Measurements from ENCODE around the gene RPL13.

RPL13 gene

GRCh38 chr16:89545831-89546574, 14.5 kb upstream of the RPL13 start:
- DNase-seq, result no peak

- no peak for DNase-seq
These were observed 13.7 kb upstream of the RPL13 start for GRCh38 chr16:89546781-89547180.

GRCh38 chr16:89547291-89547690, 13.2 kb upstream of the RPL13 start:
- DNase-seq, result no peak

- no peak for DNase-seq
These were observed 12.6 kb upstream of the RPL13 start for GRCh38 chr16:89547860-89548259.

- peak; percentile 22 for DNase-seq
These were observed 12.0 kb upstream of the RPL13 start for GRCh38 chr16:89548344-89549006.

- no peak for DNase-seq
These were observed 11.3 kb upstream of the RPL13 start for GRCh38 chr16:89549007-89549700.

- DNase-seq, result no peak
These were observed 10.0 kb upstream of the RPL13 start for GRCh38 chr16:89550421-89551007.

DNA sequence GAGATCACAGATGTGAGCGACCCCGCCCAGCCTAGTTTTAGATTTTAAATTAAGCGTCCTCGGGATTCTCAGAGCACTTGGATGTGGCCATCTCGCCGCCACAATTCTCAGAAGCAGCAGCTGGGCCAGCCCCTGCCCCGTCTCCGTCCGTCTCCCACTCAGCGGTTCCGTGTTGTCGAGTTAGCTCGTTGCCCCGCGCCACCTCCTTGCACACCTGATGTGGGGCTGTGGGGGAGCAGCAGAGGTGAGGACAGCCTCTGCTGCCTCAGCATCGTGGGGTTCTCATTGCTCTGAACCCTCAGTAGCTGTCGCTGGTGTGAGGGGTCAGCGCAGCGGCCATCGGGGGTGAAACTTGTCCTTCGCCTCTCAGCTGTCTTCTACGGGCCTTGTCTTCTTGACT, 8.2 kb upstream of the RPL13 start:
- no peak for DNase-seq

- no peak for DNase-seq
These were observed 7.6 kb upstream of the RPL13 start for GRCh38 chr16:89552913-89553312.

DNA sequence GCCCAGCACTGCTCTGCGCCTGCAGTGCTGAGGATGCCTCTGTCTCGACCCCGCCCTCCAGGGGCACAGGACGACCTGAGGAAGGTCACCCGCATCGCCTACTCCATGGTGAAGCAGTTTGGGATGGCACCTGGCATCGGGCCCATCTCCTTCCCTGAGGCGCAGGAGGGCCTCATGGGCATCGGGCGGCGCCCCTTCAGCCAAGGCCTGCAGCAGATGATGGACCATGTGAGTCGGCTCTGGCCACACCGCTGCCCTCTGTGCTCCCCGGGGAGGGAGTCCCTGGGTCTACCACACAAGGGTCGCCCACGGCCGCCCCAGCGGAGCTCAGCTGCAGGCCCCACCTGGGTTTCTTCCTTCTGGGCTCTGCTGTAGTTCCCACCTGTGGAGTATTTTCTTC, 6.7 kb upstream of the RPL13 start:
- no peak for DNase-seq

- no peak for DNase-seq
These were observed 6.1 kb upstream of the RPL13 start for GRCh38 chr16:89554343-89554742.

GRCh38 chr16:89555265-89555664, 5.2 kb upstream of the RPL13 start:
- DNase-seq, result no peak

GRCh38 chr16:89555780-89556179, 4.7 kb upstream of the RPL13 start:
- DNase-seq, result no peak

GRCh38 chr16:89556750-89557689, 3.5 kb upstream of the RPL13 start:
- peak; percentile 86 for DNase-seq

- no peak for DNase-seq
These were observed 2.6 kb upstream of the RPL13 start for GRCh38 chr16:89557690-89558490.

- DNase-seq, result no peak
These were observed 831 bp downstream of the RPL13 start for GRCh38 chr16:89561142-89561883.

DNA sequence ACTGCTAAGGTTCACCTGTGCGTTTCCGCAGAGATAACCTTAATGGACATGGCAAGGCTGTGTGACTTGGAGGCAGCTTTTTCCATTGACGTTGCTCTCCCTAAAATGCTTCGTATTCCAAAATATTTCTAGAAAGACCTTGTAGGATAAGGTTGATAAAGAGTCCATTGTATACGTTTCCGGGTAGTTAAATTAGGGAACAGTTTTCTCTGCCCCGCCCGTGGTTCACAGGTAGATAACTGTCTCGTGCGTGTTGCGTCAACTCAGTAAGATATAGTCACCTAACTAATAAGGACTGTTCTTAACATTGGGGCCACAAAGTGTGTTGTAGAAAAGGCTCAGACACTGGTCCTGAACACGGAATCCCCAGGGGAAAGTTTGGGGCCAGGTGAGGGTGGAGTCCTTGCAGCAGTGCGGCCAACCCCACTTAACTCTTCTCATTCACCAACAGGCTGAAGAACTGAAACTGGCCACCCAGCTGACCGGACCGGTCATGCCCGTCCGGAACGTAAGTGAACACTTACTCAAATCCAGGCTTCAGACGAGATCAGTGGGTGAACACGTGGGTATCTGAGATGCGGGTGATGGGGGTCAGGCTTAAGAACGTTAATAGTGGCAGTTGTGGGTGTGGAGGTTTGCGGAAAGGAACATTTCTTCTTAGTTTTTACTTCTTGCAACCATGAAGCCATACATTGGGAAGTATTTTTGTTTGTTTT, 1.6 kb downstream of the RPL13 start:
- no peak for DNase-seq

DNA sequence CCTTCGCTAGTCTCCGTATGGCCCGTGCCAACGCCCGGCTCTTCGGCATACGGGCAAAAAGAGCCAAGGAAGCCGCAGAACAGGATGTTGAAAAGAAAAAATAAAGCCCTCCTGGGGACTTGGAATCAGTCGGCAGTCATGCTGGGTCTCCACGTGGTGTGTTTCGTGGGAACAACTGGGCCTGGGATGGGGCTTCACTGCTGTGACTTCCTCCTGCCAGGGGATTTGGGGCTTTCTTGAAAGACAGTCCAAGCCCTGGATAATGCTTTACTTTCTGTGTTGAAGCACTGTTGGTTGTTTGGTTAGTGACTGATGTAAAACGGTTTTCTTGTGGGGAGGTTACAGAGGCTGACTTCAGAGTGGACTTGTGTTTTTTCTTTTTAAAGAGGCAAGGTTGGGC, 2.5 kb downstream of the RPL13 start:
- no peak for DNase-seq

GRCh38 chr16:89563639-89564392, 3.3 kb downstream of the RPL13 start:
- no peak for DNase-seq

Data from CD4-positive, alpha-beta T cell treated with Interleukin-6 for 4 hours (primary cell).